Epithelial cell of esophagus (primary cell): ENCODE data around the gene OR8B4.

ENCODE experiments used
- DNase-seq: peaks from one replicate; pipeline ENCODE4 v3.0.0; 2010; ENCODE audit warnings: low read depth
- H3K4me3 ChIP-seq: 2 replicates; pipeline ENCODE4 v1.5.1; 2011; ENCODE audit warnings: mild to moderate bottlenecking, low read length, control low read depth
- CTCF ChIP-seq: IDR thresholded peaks from 2 replicates; pipeline ENCODE4 v1.5.1; 2011; ENCODE audit warnings: low read depth, mild to moderate bottlenecking, low read length, control low read depth, inconsistent platforms; ENCODE audit not compliant: insufficient read depth; ENCODE audit errors: missing control alignments

OR8B4 gene

GRCh38 chr11:124424384-124424921 lies at the start of gene OR8B4:
Gene OR8B4, minus strand, starts transcription at chr11:124424871. Its CDS starts 0 bp downstream, at chr11:124424871.
- DNase-seq: no peak
- H3K4me3 ChIP-seq: no peak within 1 kb of the TSS

GRCh38 chr11:124474079-124474478 lies 49.4 kb upstream of the OR8B4 start:
- no peak for DNase-seq
- TF ChIP-seq CTCF: no peak
- H3K4me3 ChIP-seq: no peak overlapping the region

More at GRCh38 chr11:124424384-124424921, at the start of gene OR8B4:
- no peak for TF ChIP-seq CTCF

GRCh38 chr11:124473476-124473875 lies 48.8 kb upstream of the OR8B4 start:
- no peak for TF ChIP-seq CTCF
- no peak for DNase-seq
- no peak overlapping the region for H3K4me3 ChIP-seq

- H3K4me3 ChIP-seq: no peak overlapping the region
- TF ChIP-seq CTCF: no peak
These were observed 46.0 kb upstream of the OR8B4 start for GRCh38 chr11:124470561-124471227.

GRCh38 chr11:124467381-124467927 lies 42.8 kb upstream of the OR8B4 start:
- DNase-seq: no peak
- no peak overlapping the region for H3K4me3 ChIP-seq

More at GRCh38 chr11:124470561-124471227, 46.0 kb upstream of the OR8B4 start:
- DNase-seq: no peak

GRCh38 chr11:124465368-124465767 lies 40.7 kb upstream of the OR8B4 start:
- H3K4me3 ChIP-seq: no peak overlapping the region
- DNase-seq: no peak
- no peak for TF ChIP-seq CTCF

More at GRCh38 chr11:124467381-124467927, 42.8 kb upstream of the OR8B4 start:
- TF ChIP-seq CTCF: no peak
